Spleen (tissue), 11 donors: ENCODE measurements around the gene BRSK2. TPM values are rescaled to one million over a fixed set of nuclear protein-coding genes. Genes with fewer than 3 reads are reported as not detected.
"Not testable (repeated sequence)": the region's sequence is repeated elsewhere in the genome, so short reads cannot be mapped to it uniquely, and the experiment has no call there.

Source experiments
- DNase-seq: peaks from one replicate; pipeline ENCODE4 v3.0.0-alpha.2; 2020
- H3K27ac ChIP-seq, 8 donors: fragments of 200-600 bp; sonication (generic) in 7 of 8; 1 replicate in 4 of 8; 2 replicates in 4 of 8; pipeline versions ENCODE4 v1.5.0 to v1.8.0; 2016 to 2021; ENCODE audit warnings: inconsistent platforms in 4 of 8, mild to moderate bottlenecking in 4 of 8, moderate library complexity in 1 of 8
- H3K27me3 ChIP-seq, 7 donors: fragments of 200-600 bp; sonication (generic) in 6 of 7; replicated peaks in 1 of 7; 1 replicate in 4 of 7; 2 replicates in 3 of 7; pipeline versions ENCODE4 v1.5.0 to v1.8.0; 2016 to 2021; ENCODE audit warnings: inconsistent platforms in 3 of 7, mild to moderate bottlenecking in 1 of 7
- H3K36me3 ChIP-seq, 6 donors: fragments of 200-600 bp; sonication (generic) in 5 of 6; 1 replicate in 4 of 6; 2 replicates in 2 of 6; pipeline versions ENCODE4 v1.5.0 to v1.8.0; 2016 to 2021; ENCODE audit warnings: inconsistent platforms in 2 of 6
- H3K4me1 ChIP-seq, 6 donors: fragments of 200-600 bp; sonication (generic) in 5 of 6; 1 replicate in 3 of 6; 2 replicates in 3 of 6; pipeline versions ENCODE4 v1.5.0 to v1.8.0; 2016 to 2021; ENCODE audit warnings: inconsistent platforms in 3 of 6
- H3K4me3 ChIP-seq, 8 donors: fragments of 200-600 bp; sonication (generic) in 7 of 8; 1 replicate in 4 of 8; 2 replicates in 4 of 8; pipeline versions ENCODE4 v1.5.0 to v1.8.0; 2016 to 2021; ENCODE audit warnings: inconsistent platforms in 4 of 8, mild to moderate bottlenecking in 4 of 8, moderate library complexity in 2 of 8
- H3K9me3 ChIP-seq, 8 donors: fragments of 200-600 bp; sonication (generic) in 7 of 8; 1 replicate in 4 of 8; 2 replicates in 4 of 8; pipeline versions ENCODE4 v1.5.0 to v1.8.0; 2016 to 2021; ENCODE audit warnings: inconsistent platforms in 4 of 8
- CTCF ChIP-seq, 11 experiments: fragments of 200-600 bp in 7 of 11; fragments of 450-650 bp in 4 of 11; sonication (generic) in 4 of 11; IDR thresholded peaks in 8 of 11; conservative IDR thresholded peaks in 3 of 11; 1 replicate in 7 of 11; 2 replicates in 4 of 11; pipeline versions ENCODE4 v1.4.0 to v1.8.0; 2016 to 2021; ENCODE audit warnings: antibody characterized with exemption in 11 of 11, inconsistent platforms in 4 of 11, mild to moderate bottlenecking in 1 of 11
- POLR2A ChIP-seq, 3 donors: fragments of 450-650 bp; IDR thresholded peaks; one replicate each; pipeline ENCODE4 v1.5.1; 2017; ENCODE audit warnings: antibody characterized with exemption in 3 of 3, mild to moderate bottlenecking in 1 of 3
- POLR2AphosphoS5 ChIP-seq, 3 donors: sonication (generic); formaldehyde crosslinking; IDR thresholded peaks; one replicate each; pipeline ENCODE4 v1.5.1; 2017; ENCODE audit warnings: antibody characterized with exemption in 3 of 3
- WGBS, 5 donors: extraction: QIAGEN DNeasy Blood & Tissue Kit in 3 of 5; methylation state at CpG; one replicate each; pipeline versions ENCODE4 v1.1.5 to v1.1.7; 2013 to 2018; 5-methylcytosine and 5-hydroxymethylcytosine counted together
- intact Hi-C: fragments of 100-400 bp; cut with DNase I; formaldehyde crosslinking; loops from one replicate; pipeline ENCODE4 v1.15.0; 2023; ENCODE audit warnings: low total_unique reads
- polyA plus RNA-seq, 3 donors: library from polyadenylated mRNA; stranded (reverse); fragments of 200-250 nt; gene quantifications; one replicate each; pipeline ENCODE4 v1.2.1, GENCODE V29; 2013
- total RNA-seq, 7 donors: library from RNA; depleted of rRNA in 3 of 7; stranded (reverse); fragments of >200 nt in 3 of 7; fragmentation: NEBNext Ultra II Directional in 4 of 7; extraction: Animal tissue kit (Norgen Biotek cat#: 25700) in 4 of 7; gene quantifications; one replicate each; pipeline versions ENCODE4 v1.1.0 to v1.2.1, GENCODE V29; 2016 to 2021
- donor health status: healthy with polysubstance abuse.
- donor health status: DM: no; HTN: no; CAD: no; lungs with moderate emphysema.
- donor health status: DM: no; HTN: no; CAD: no.
- donor health status: Bipolar disorder and iron deficiency.
- donor health status: healthy.
- donor health status: DM: no; HTN: no; CAD: no.
- donor health status: DM: yes; HTN: yes; CAD: no.

BRSK2 gene
- total and polyA plus RNA-seq, 10 donors = 0.17 to 1.5 (median 0.42) TPM

- DNase-seq = no peak
- no peak for TF ChIP-seq POLR2AphosphoS5 (IDR thresholded peaks at IDR 0.05)
- no peak for TF ChIP-seq POLR2A (IDR thresholded peaks at IDR 0.05)
- no peak for TF ChIP-seq CTCF (IDR thresholded peaks at IDR 0.05 in 8 of 11, conservative IDR thresholded peaks at IDR 0.05 in 3 of 11)
- no peak overlapping the region for H3K4me3 ChIP-seq
- H3K4me1 ChIP-seq = no peaks in the 10 kb centered on the region
- intact Hi-C loops = no loop called here
- H3K27me3 ChIP-seq = peaks cover 0 to 32% (median 10%) of the 10 kb centered on the region in 7 donors
- no peaks in the 10 kb centered on the region for H3K36me3 ChIP-seq
- H3K9me3 ChIP-seq = peaks cover 4 to 50% (median 42%) of the 10 kb centered on the region in 8 donors
- 83 to 92% (median 88%) methylated on average over 11 of the region's 11 CpGs for WGBS, 5 donors
- no peak overlapping the region for H3K27ac ChIP-seq
Observed at GRCh38 chr11:1421291-1421690, 31.6 kb downstream of the BRSK2 start.

DNA sequence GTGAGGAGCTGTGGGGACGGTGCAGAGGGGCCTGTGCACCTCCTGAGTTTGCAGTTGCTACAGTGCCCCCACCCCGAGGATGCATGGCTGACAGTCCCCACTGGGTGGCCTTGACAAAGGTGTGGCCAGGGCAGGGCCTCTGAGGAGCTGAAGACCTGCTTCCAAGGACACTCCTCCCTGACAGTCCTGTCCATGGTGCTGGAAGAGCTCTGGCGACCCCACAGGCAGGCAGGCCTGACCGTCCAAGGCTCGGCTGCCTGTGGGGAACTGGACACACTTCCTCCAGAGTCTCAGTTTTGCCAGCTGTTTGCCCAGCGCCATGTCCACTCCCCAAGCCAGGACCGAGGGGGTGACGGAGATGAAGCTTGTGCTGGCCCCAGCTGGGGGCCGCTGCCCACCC, 32.7 kb downstream of the BRSK2 start:
- intact Hi-C loops = no loop called here
- WGBS, 5 donors = 63 to 69% (median 66%) methylated on average over 9 of the region's 9 CpGs; no CpG with 5 or more reads in 1 of the 5 donors
- TF ChIP-seq POLR2AphosphoS5 (IDR thresholded peaks at IDR 0.05) (no peak), POLR2A (IDR thresholded peaks at IDR 0.05) (no peak), CTCF (IDR thresholded peaks at IDR 0.05 in 8 of 11, conservative IDR thresholded peaks at IDR 0.05 in 3 of 11) (no peak)
- no peak for DNase-seq
- peaks cover 4 to 38% (median 30%) of the 10 kb centered on the region in 8 donors for H3K9me3 ChIP-seq
- no peak overlapping the region for H3K4me3 ChIP-seq
- peaks cover 0 to 43% (median 10%) of the 10 kb centered on the region in 7 donors for H3K27me3 ChIP-seq
- H3K4me1 ChIP-seq = no peaks in the 10 kb centered on the region
- H3K27ac ChIP-seq = no peak overlapping the region
- H3K36me3 ChIP-seq = no peaks in the 10 kb centered on the region

- Histone ChIP-seq H3K27me3 (peaks cover 0 to 43% (median 10%) of the 10 kb centered on the region in 7 donors), H3K36me3 (no peaks in the 10 kb centered on the region), H3K9me3 (peaks cover 4 to 33% (median 27%) of the 10 kb centered on the region in 8 donors), H3K4me1 (no peaks in the 10 kb centered on the region), H3K4me3 (no peak overlapping the region), H3K27ac (no peak overlapping the region)
- no peak for DNase-seq
- intact Hi-C loops = no loop called here
- TF ChIP-seq POLR2AphosphoS5 (IDR thresholded peaks at IDR 0.05) (no peak), CTCF (IDR thresholded peaks at IDR 0.05 in 8 of 11, conservative IDR thresholded peaks at IDR 0.05 in 3 of 11) (no peak), POLR2A (IDR thresholded peaks at IDR 0.05) (no peak)
- WGBS, 5 donors = 85 to 95% (median 89%) methylated on average over 14 to 15 of the region's 15 CpGs
Observed at GRCh38 chr11:1422981-1423380, 33.2 kb downstream of the BRSK2 start.

- intact Hi-C loops, H3K4me1 ChIP-seq, H3K4me3 ChIP-seq, H3K36me3 ChIP-seq, H3K27ac ChIP-seq, DNase-seq: not testable (repeated sequence)
- peaks cover 4 to 29% (median 23%) of the 10 kb centered on the region in 8 donors for H3K9me3 ChIP-seq
- WGBS, 5 donors = 83 to 94% (median 91%) methylated on average over 7 to 21 of the region's 22 CpGs
- peaks cover 0 to 43% (median 10%) of the 10 kb centered on the region in 7 donors for H3K27me3 ChIP-seq
Observed at GRCh38 chr11:1423406-1423805, 33.7 kb downstream of the BRSK2 start.

DNA sequence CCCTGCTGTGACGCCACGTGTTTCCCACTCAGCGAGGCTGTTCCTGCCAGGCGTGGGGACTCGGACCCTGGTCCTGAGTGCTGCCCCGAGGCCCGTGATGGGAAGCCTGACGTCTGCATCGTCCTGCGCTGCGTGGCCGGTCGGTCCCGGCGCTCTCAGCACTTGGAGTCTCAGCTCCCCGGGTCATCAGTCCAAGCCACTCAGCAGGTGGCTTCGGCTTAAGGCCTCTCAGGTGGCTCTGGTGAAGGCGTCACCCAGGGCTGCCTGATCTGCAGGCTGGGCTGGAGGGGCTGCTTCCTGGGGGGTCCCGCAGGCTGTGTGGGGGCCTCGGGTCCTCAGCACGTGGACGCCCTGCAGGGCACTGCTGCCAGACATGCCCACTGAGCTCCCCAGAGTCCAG, 35.3 kb downstream of the BRSK2 start:
- no peak for DNase-seq
- Histone ChIP-seq H3K4me1 (no peaks in the 10 kb centered on the region), H3K4me3 (no peak overlapping the region), H3K27me3 (peaks cover 0 to 43% (median 10%) of the 10 kb centered on the region in 7 donors), H3K27ac (no peak overlapping the region), H3K9me3 (peaks cover 0 to 17% (median 7%) of the 10 kb centered on the region in 8 donors), H3K36me3 (no peaks in the 10 kb centered on the region)
- TF ChIP-seq POLR2AphosphoS5 (IDR thresholded peaks at IDR 0.05) (no peak), POLR2A (IDR thresholded peaks at IDR 0.05) (no peak), CTCF (IDR thresholded peaks at IDR 0.05 in 8 of 11, conservative IDR thresholded peaks at IDR 0.05 in 3 of 11) (no peak)
- intact Hi-C loops = no loop called here
- whole genome bisulfite sequencing, 5 donors = 83 to 88% (median 84%) methylated on average over 17 to 22 of the region's 22 CpGs; no CpG with 5 or more reads in 1 of the 5 donors
